ENCODE results near the gene KCNIP4.
"Not testable (repeated sequence)": the region's sequence is repeated elsewhere in the genome, so short reads cannot be mapped to it uniquely, and the experiment has no call there.

KCNIP4 gene

GRCh38 chr4:21376176-21376575, 572.4 kb downstream of the KCNIP4 start:
- H3K9me3 Mint-ChIP-seq: peaks cover 16% of the 10 kb centered on the region
- no peak overlapping the region for H3K4me3 Mint-ChIP-seq
- H3K36me3 Mint-ChIP-seq (ENCODE audit: low read depth): no peaks in the 10 kb centered on the region
- H3K27me3 Mint-ChIP-seq: no peaks in the 10 kb centered on the region
- H3K27ac Mint-ChIP-seq: no peak overlapping the region
- H3K4me1 Mint-ChIP-seq (ENCODE audit: low read depth): no peaks in the 10 kb centered on the region

GRCh38 chr4:21374641-21375368, 573.8 kb downstream of the KCNIP4 start:
- Mint-ChIP-seq H3K4me3 (no peak overlapping the region), H3K36me3 (ENCODE audit: low read depth) (no peaks in the 10 kb centered on the region), H3K27ac (no peak overlapping the region), H3K27me3 (no peaks in the 10 kb centered on the region), H3K9me3 (peaks cover 16% of the 10 kb centered on the region), H3K4me1 (ENCODE audit: low read depth) (no peaks in the 10 kb centered on the region)

GRCh38 chr4:21367567-21367966, 581.0 kb downstream of the KCNIP4 start:
- no peaks in the 10 kb centered on the region for H3K4me1 Mint-ChIP-seq (ENCODE audit: low read depth)
- H3K27ac Mint-ChIP-seq: no peak overlapping the region
- peaks cover 4% of the 10 kb centered on the region for H3K9me3 Mint-ChIP-seq
- no peaks in the 10 kb centered on the region for H3K27me3 Mint-ChIP-seq
- H3K36me3 Mint-ChIP-seq (ENCODE audit: low read depth): no peaks in the 10 kb centered on the region
- no peak overlapping the region for H3K4me3 Mint-ChIP-seq

- peaks cover 4% of the 10 kb centered on the region for H3K9me3 Mint-ChIP-seq
Measured at GRCh38 chr4:21366840-21367239, 581.7 kb downstream of the KCNIP4 start.

GRCh38 chr4:21366312-21366711, 582.3 kb downstream of the KCNIP4 start:
- Mint-ChIP-seq H3K36me3 (ENCODE audit: low read depth) (no peaks in the 10 kb centered on the region), H3K27me3 (no peaks in the 10 kb centered on the region), H3K9me3 (peaks cover 4% of the 10 kb centered on the region), H3K4me3 (no peak overlapping the region), H3K27ac (no peak overlapping the region), H3K4me1 (ENCODE audit: low read depth) (no peaks in the 10 kb centered on the region)

More at GRCh38 chr4:21366840-21367239, 581.7 kb downstream of the KCNIP4 start:
- Mint-ChIP-seq H3K4me3 (no peak overlapping the region), H3K4me1 (ENCODE audit: low read depth) (no peaks in the 10 kb centered on the region), H3K27me3 (no peaks in the 10 kb centered on the region), H3K36me3 (ENCODE audit: low read depth) (no peaks in the 10 kb centered on the region), H3K27ac (no peak overlapping the region)

GRCh38 chr4:21363701-21364100, 584.9 kb downstream of the KCNIP4 start:
- no peak overlapping the region for H3K4me3 Mint-ChIP-seq

GRCh38 chr4:21352354-21352753, 596.2 kb downstream of the KCNIP4 start:
- H3K4me3 Mint-ChIP-seq, H3K27me3 Mint-ChIP-seq, H3K27ac Mint-ChIP-seq: not testable (repeated sequence)

More at GRCh38 chr4:21363701-21364100, 584.9 kb downstream of the KCNIP4 start:
- H3K27ac Mint-ChIP-seq: no peak overlapping the region
- H3K27me3 Mint-ChIP-seq: no peaks in the 10 kb centered on the region
- H3K36me3 Mint-ChIP-seq (ENCODE audit: low read depth): no peaks in the 10 kb centered on the region
- H3K4me1 Mint-ChIP-seq (ENCODE audit: low read depth): no peaks in the 10 kb centered on the region
- peaks cover 4% of the 10 kb centered on the region for H3K9me3 Mint-ChIP-seq

GRCh38 chr4:21347142-21347541, 601.4 kb downstream of the KCNIP4 start:
- no peaks in the 10 kb centered on the region for H3K4me1 Mint-ChIP-seq (ENCODE audit: low read depth)
- H3K27me3 Mint-ChIP-seq: no peaks in the 10 kb centered on the region
- H3K27ac Mint-ChIP-seq: no peak overlapping the region
- H3K9me3 Mint-ChIP-seq: peaks cover 14% of the 10 kb centered on the region
- H3K4me3 Mint-ChIP-seq: no peak overlapping the region
- no peaks in the 10 kb centered on the region for H3K36me3 Mint-ChIP-seq (ENCODE audit: low read depth)

More at GRCh38 chr4:21352354-21352753, 596.2 kb downstream of the KCNIP4 start:
- not testable (repeated sequence) for H3K9me3 Mint-ChIP-seq; H3K4me1 Mint-ChIP-seq (ENCODE audit: low read depth); H3K36me3 Mint-ChIP-seq (ENCODE audit: low read depth)

GRCh38 chr4:21327976-21328700, 620.4 kb downstream of the KCNIP4 start:
- no peaks in the 10 kb centered on the region for H3K4me1 Mint-ChIP-seq (ENCODE audit: low read depth)
- no peak overlapping the region for H3K27ac Mint-ChIP-seq
- H3K36me3 Mint-ChIP-seq (ENCODE audit: low read depth): no peaks in the 10 kb centered on the region
- no peak overlapping the region for H3K4me3 Mint-ChIP-seq
- no peaks in the 10 kb centered on the region for H3K27me3 Mint-ChIP-seq
- peaks cover 35% of the 10 kb centered on the region for H3K9me3 Mint-ChIP-seq

- Mint-ChIP-seq H3K36me3 (ENCODE audit: low read depth) (no peaks in the 10 kb centered on the region), H3K27ac (no peak overlapping the region), H3K9me3 (peaks cover 26% of the 10 kb centered on the region), H3K4me3 (no peak overlapping the region), H3K4me1 (ENCODE audit: low read depth) (no peaks in the 10 kb centered on the region), H3K27me3 (no peaks in the 10 kb centered on the region)
Measured at GRCh38 chr4:21320034-21320433, 628.5 kb downstream of the KCNIP4 start.

- Mint-ChIP-seq H3K27ac (no peak overlapping the region), H3K27me3 (peaks cover 27% of the 10 kb centered on the region), H3K4me3 (no peak overlapping the region), H3K4me1 (ENCODE audit: low read depth) (no peaks in the 10 kb centered on the region), H3K36me3 (ENCODE audit: low read depth) (no peaks in the 10 kb centered on the region), H3K9me3 (no peaks in the 10 kb centered on the region)
Measured at GRCh38 chr4:21307709-21308108, 640.9 kb downstream of the KCNIP4 start.

- H3K27me3 Mint-ChIP-seq: peaks cover 27% of the 10 kb centered on the region
- H3K27ac Mint-ChIP-seq: no peak overlapping the region
- no peaks in the 10 kb centered on the region for H3K4me1 Mint-ChIP-seq (ENCODE audit: low read depth)
- H3K36me3 Mint-ChIP-seq (ENCODE audit: low read depth): no peaks in the 10 kb centered on the region
- no peaks in the 10 kb centered on the region for H3K9me3 Mint-ChIP-seq
- no peak overlapping the region for H3K4me3 Mint-ChIP-seq
Measured at GRCh38 chr4:21304540-21304887, 644.1 kb downstream of the KCNIP4 start.

- no peaks in the 10 kb centered on the region for H3K36me3 Mint-ChIP-seq (ENCODE audit: low read depth)
- no peaks in the 10 kb centered on the region for H3K9me3 Mint-ChIP-seq
- no peak overlapping the region for H3K4me3 Mint-ChIP-seq
- no peaks in the 10 kb centered on the region for H3K4me1 Mint-ChIP-seq (ENCODE audit: low read depth)
- H3K27me3 Mint-ChIP-seq: no peaks in the 10 kb centered on the region
- H3K27ac Mint-ChIP-seq: no peak overlapping the region
Measured at GRCh38 chr4:21290562-21290961, 658.0 kb downstream of the KCNIP4 start.

- H3K9me3 Mint-ChIP-seq: no peaks in the 10 kb centered on the region
- H3K27me3 Mint-ChIP-seq: no peaks in the 10 kb centered on the region
Measured at GRCh38 chr4:21276046-21276445, 672.5 kb downstream of the KCNIP4 start.

GRCh38 chr4:21271439-21272052, 677.0 kb downstream of the KCNIP4 start:
- H3K27ac Mint-ChIP-seq: no peak overlapping the region
- H3K4me1 Mint-ChIP-seq (ENCODE audit: low read depth): no peaks in the 10 kb centered on the region
- no peaks in the 10 kb centered on the region for H3K36me3 Mint-ChIP-seq (ENCODE audit: low read depth)
- H3K9me3 Mint-ChIP-seq: no peaks in the 10 kb centered on the region
- H3K27me3 Mint-ChIP-seq: no peaks in the 10 kb centered on the region
- no peak overlapping the region for H3K4me3 Mint-ChIP-seq

More at GRCh38 chr4:21276046-21276445, 672.5 kb downstream of the KCNIP4 start:
- Mint-ChIP-seq H3K4me1 (ENCODE audit: low read depth) (no peaks in the 10 kb centered on the region), H3K4me3 (no peak overlapping the region), H3K27ac (no peak overlapping the region), H3K36me3 (ENCODE audit: low read depth) (no peaks in the 10 kb centered on the region)
